Measurements from ENCODE around the gene CDK11A.
A peak's percentile ranks its signal among the peaks of the same experiment; 100 is the strongest.

CDK11A gene

DNA sequence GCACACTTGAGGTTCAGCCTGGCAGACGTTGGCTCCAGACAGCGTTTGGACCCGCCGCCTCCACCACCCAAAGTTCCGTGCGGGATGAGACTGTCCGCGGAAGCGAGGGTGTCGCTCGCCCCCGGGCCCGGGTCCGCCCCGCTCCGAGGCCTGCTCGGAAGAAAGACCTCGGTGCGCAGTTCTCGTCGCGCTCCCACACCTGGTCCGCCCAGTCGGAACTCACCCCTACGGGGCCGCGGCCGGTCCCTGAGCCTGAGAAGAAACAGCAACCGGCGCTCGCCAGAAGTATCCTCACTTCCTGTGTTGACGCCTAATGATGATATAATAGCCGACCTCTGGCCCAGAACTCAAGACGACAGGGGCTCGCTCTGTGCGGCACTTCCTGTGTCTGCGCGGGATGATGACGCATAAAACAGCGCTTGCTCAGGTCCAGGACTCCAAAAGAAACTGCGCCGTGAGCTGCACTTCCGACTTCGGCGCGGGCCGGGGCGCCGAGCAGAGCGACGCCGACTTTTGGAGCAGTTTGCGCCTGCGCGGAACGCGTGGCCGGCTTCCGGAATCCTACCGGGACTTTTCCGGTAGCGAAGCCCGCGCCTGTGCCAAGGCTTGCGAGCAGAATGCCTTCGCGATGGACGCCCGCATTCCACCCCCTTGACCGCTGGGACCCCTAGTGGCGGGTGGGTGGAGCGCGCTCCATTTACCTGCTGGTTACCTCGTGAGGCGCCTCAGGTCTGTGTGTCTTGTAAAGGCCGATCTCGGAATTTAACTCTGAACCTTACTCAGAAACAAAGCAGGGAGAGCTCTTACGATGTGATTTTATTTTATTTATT lies at the start of gene CDK11A:
Gene CDK11A, minus strand, starts transcription at position 323 of the 830 bp plus-strand sequence. CDS start 1,539 bp downstream, outside the sequence.
- DNase-seq = peak; percentile 96

- no peak for DNase-seq
Measured at GRCh38 chr1:1773874-1774273, 49.7 kb upstream of the CDK11A start.

DNA sequence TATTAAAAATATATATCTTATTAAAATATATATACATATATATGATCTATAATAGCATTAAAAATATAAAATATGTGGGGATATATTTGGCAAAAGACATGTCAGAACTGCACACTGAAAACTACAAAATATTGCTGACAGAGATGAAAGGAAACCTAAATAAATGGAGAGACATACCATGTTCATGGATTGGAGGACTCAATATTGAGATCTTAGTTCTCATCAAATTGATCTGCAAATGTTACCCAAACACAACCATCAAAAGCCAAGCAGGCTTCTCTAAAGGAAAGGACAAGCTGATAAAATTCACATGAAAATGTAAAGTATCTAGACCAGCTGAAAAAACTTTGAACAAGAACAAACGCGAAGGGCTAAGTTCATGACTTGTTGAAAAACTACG lies 46.9 kb upstream of the CDK11A start:
- no peak for DNase-seq

GRCh38 chr1:1770102-1770501 lies 45.9 kb upstream of the CDK11A start:
- DNase-seq = no peak

- DNase-seq = no peak
Measured at GRCh38 chr1:1768249-1768992, 44.3 kb upstream of the CDK11A start.

DNA sequence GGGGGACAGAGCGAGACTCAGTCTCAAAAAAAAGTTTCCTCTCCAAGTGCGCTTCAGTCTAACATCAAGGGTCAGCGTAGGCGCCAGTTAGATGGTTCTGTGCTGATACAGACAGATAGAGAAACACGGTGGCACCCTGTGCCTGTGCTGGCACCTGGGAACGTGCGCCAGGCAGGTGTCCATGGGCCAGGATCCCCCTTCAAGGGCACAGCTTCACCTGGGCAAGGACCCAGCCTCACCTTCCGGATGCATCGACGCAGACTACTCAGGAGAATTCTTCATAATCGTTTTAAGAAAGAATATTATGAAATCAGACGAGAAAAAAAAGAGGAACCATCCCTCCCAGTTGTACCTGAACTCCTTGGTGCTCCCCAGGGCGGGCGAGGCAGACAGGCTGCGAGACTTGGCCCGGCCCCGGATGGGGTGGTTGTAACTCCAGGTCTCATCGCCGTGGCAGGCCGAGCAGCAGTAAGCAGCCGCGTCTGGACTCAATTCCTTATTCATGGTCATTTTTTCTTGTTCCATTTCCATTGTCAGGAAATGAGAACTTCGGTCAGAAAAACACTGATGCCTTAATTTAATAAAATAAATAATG lies 40.8 kb upstream of the CDK11A start:
- no peak for DNase-seq

GRCh38 chr1:1763657-1764621 lies 39.8 kb upstream of the CDK11A start:
- DNase-seq = peak; percentile 58

DNA sequence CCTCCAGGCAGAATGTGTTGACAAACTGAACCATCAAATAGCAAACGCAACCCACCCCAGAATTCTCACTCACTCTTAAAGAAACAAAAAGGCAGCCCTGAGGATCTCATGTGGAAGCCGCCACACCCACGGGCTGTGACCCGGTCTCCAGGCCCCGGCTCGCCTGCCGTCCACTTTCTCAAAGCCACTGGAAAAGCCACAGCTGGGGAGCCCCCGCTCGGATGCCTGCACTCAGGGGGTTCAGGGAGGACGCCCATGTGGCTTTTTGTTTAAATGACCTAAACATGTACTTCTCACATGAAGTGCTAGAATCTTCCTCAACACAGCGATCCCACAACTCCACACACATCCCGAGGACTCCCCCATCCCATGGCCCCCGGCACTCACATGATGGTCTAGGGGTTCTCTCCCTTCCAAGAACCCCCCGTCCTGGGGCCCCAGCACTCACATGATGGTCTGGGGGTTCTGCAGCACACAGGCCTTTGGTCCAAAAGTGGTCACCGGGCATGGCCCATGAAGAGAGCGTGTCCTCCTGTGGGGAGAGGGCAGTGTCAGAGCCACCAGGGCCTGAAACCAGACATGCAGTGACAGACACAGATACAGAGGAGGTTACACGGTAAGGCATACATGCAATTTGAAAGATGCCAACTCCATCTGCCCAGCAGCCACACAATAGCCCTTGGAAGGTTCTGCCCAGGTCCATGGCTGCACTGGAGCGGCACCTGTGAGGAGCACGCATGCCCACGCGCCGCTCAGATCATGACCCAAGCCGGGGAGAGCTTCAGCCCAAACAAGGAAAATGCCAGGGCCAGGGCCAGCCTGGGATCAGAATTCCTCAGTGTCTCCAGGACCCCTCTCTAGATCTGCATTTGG lies 37.6 kb upstream of the CDK11A start:
- no peak for DNase-seq

DNA sequence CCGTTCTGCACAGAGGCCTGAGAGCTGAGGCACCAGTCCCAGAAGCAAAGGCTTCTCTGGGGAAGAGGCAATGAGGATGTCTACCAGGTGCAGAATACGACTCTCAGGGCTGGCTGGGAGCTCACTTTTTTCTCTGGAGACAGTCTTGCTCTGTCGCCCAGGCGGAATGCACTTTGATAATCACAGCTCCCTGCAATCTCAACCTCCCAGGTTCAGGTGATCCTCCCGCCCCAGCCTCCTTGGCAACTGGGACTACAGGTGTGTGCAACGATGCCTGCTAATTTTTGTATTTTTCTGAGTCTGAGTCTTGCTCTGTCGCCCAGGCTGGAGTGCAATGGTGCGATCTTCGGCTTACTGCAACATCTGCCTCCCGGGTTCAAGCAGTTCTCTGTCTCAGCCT lies 36.6 kb upstream of the CDK11A start:
- no peak for DNase-seq

- DNase-seq = no peak
Measured at GRCh38 chr1:1760345-1760650, 36.1 kb upstream of the CDK11A start.

DNA sequence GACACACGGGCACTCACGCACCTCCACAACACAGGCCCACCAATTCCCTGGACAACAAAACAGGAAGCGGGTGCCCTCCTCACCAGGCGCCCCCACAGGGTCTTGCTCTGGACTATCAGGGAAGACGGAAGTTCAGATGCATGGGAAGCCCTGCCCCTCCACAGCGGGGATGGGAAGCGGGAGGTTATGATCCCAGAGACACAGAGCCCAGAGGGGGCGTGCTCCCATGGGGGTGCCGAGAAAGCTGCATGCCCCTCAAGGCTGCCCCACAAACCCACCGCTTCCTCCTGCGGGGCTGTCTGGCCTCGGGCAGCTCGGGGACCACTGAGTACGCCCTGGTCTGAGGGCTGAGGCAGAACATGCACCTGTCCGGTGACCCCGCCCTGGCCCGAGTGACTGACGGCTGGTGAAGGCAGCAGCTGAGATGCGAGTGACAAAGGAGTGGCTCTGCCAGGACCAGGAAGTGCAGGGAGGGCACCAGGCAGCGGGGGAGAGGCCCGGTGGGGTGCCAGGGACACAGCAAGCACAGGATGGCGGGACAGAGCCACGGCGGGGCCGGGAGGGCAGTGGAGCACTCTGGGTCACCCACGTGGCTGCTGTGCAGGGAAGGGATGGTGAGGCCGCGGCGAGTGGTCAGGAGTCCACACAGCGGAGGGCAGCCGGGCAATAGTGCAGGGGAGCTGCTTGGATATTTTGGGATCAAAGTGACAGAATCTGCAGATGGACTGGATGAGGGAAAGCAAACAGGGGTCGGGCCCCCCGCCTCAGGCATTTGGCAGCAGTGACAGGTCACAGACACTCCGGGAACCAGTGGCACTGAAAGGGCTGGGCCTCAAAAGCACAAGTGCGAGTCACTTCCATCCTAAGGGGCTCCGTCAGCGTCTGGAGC lies 35.5 kb upstream of the CDK11A start:
- no peak for DNase-seq

- no peak for DNase-seq
Measured at GRCh38 chr1:1758692-1759455, 34.7 kb upstream of the CDK11A start.

- no peak for DNase-seq
Measured at GRCh38 chr1:1758059-1758621, 34.0 kb upstream of the CDK11A start.

DNA sequence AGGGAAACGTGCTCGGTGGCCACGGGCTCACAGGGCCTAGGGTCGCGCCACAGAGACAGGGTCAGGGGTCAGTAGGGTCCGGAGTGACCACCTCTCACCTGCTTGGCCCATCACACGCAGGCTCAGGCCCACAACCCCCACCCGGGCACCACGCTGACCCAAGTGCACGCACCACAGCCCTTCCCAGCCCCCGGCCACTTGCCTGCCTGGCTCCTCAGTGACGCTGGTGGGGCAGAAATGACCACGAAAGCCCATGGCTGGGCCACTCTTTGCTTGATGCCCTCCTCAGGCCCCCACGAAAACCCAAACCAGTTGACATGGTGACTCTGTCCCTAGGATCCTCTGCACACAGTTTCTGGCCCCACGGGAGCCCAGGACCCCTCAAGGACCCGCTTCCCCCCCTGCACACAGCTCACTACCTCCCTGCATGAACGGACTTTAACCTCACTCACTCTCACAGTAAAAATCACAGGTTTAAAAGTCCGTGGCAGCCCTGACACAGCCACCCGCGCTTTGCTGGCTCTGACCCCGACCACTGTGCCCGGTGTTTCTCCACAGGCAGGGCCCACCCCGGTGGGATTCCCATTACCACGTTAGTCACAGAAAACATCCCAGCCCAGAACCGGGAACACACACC lies 33.4 kb upstream of the CDK11A start:
- no peak for DNase-seq

DNA sequence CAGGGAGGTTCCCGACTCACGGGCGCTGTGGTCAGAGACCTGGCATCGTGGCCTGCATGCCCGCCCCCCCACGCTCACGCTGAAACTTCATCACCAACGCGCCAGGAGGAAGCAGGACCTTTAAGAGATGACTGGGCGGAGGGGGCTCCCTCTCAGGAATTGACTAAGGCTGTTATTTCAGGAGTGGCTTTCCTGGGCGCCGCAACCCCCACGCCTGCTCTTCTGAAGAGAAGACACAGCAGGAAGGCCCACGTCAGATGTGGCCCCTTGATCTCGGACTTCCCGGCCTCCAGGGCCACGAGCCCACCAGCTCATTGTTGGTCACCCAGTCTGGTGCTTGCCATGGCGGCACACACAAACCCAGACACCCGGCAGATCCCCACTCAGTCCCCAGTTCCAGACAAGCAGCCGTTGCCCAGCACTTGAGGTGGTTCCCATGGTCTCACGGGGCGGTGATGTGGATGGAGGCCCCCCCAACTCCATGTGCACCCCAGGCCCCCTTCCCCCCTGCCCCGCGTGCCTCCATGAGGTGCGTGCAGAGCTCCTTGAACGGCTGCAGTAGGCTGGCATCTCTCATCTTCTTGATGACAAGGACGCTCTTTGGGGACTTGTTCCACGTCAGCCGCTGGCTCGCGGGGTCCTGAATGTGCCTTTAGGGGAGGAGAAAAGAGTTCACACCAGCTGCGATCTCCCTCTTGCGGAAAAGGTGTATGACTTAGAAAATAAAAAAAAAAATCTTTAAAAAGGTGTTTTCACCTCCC lies 32.7 kb upstream of the CDK11A start:
- no peak for DNase-seq

DNA sequence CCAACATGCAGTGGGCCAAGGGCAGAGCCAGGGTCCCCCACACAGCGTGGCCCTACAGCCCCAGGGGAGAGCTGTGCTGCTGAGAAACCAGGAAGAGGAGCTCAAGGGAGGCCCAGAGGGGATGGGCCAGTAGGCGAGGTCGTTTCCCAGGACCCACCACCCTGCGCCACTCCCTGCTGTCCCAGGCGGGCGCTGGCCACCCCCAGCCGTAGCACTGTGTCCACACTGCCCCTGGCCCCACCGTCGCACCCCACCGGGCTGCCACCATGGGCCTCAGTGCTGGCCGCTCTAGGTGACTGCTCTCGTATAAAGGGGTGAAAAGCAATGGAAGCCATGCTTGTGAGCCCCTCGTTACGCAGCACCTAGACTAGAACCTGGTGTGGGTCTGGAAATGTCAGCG lies 31.7 kb upstream of the CDK11A start:
- no peak for DNase-seq

DNA sequence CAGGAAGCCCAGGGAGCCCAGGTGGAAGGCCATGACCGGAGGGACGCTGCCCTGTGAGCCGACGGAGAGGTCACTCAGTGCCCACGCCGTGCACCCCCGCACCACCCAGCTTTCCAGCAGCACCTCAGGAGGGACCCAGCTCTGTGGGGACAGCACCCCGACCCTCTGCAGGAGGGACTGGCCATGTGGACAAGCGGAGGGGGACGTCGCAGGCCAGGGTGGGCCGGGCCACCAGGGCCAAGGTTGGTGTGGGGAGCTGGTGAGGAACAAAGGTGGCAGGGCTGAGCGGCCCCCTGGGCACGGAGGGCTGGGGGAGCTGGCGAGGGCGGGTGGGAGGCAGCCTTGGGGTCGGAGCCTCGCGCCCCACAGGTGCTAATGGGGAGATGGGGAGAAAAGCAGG lies 31.3 kb upstream of the CDK11A start:
- no peak for DNase-seq
